Tibial artery (tissue), 4 donors: Measurements from ENCODE around the gene GALR3.
A peak's percentile ranks its signal among the peaks of the same experiment; 100 is the strongest.

Experiments used
- DNase-seq, 2 donors: peaks; one replicate each; pipeline ENCODE4 v3.0.0-alpha.2; 2019
- H3K27ac ChIP-seq, 2 donors: fragments of 200-600 bp; sonication (generic) in 1 of 2; 1 replicate in 1 of 2; 2 replicates in 1 of 2; pipeline ENCODE4 v1.5.1; 2018 to 2019; ENCODE audit warnings: mild to moderate bottlenecking in 1 of 2
- H3K27me3 ChIP-seq, 2 donors: fragments of 200-600 bp; sonication (generic) in 1 of 2; one replicate each; pipeline versions ENCODE4 v1.5.1 to v1.6.0; 2016 to 2019
- H3K36me3 ChIP-seq, 3 donors: fragments of 200-600 bp; sonication (generic) in 2 of 3; one replicate each; pipeline ENCODE4 v1.5.1; 2016 to 2019; ENCODE audit warnings: mild to moderate bottlenecking in 2 of 3
- H3K4me1 ChIP-seq, 4 donors: fragments of 200-600 bp; sonication (generic) in 2 of 4; 1 replicate in 3 of 4; 2 replicates in 1 of 4; pipeline ENCODE4 v1.5.1; 2016 to 2019
- H3K4me3 ChIP-seq, 2 donors: fragments of 200-600 bp; sonication (generic) in 1 of 2; 1 replicate in 1 of 2; 2 replicates in 1 of 2; pipeline ENCODE4 v1.5.1; 2018 to 2019; ENCODE audit warnings: mild to moderate bottlenecking in 2 of 2
- H3K9me3 ChIP-seq, 3 donors: fragments of 200-600 bp; sonication (generic) in 1 of 3; one replicate each; pipeline ENCODE4 v1.5.1; 2016 to 2019
- CTCF ChIP-seq, 2 experiments: fragments of 200-600 bp in 1 of 2; fragments of 450-650 bp in 1 of 2; IDR thresholded peaks; one replicate each; pipeline ENCODE4 v1.5.1; 2017 to 2019; ENCODE audit warnings: antibody characterized with exemption in 2 of 2, mild to moderate bottlenecking in 1 of 2, moderate library complexity in 1 of 2
- intact Hi-C: fragments of 100-400 bp; cut with DNase I; formaldehyde crosslinking; loops from one replicate; pipeline ENCODE4 v1.15.0; 2023; ENCODE audit warnings: low total_unique reads

Gene GALR3

GRCh38 chr22:37850801-37851200 lies 27.6 kb downstream of the GALR3 start:
- Histone ChIP-seq H3K27ac (no peak overlapping the region), H3K4me3 (no peak overlapping the region), H3K36me3 (peaks cover 27 to 43% (median 36%) of the 10 kb centered on the region in 3 donors), H3K27me3 (no peaks in the 10 kb centered on the region), H3K4me1 (peaks cover 6 to 55% (median 38%) of the 10 kb centered on the region in 4 donors), H3K9me3 (no peaks in the 10 kb centered on the region)
- TF ChIP-seq CTCF (IDR thresholded peaks at IDR 0.05) = no peak
- intact Hi-C loops = no loop called here
- no peak for DNase-seq

GRCh38 chr22:37852418-37852817 lies 29.2 kb downstream of the GALR3 start:
- no peak for DNase-seq
- peaks cover 41 to 59% (median 53%) of the 10 kb centered on the region in 3 donors for H3K36me3 ChIP-seq
- peaks cover 6 to 59% (median 38%) of the 10 kb centered on the region in 4 donors for H3K4me1 ChIP-seq
- no peaks in the 10 kb centered on the region for H3K27me3 ChIP-seq
- TF ChIP-seq CTCF (IDR thresholded peaks at IDR 0.05) = no peak
- H3K27ac ChIP-seq = no peak overlapping the region
- no peaks in the 10 kb centered on the region for H3K9me3 ChIP-seq
- no peak overlapping the region for H3K4me3 ChIP-seq
- intact Hi-C loops = no loop called here

- H3K9me3 ChIP-seq = no peaks in the 10 kb centered on the region
- DNase-seq = no peak
- H3K27me3 ChIP-seq = no peaks in the 10 kb centered on the region
- peaks cover 5 to 72% (median 48%) of the 10 kb centered on the region in 4 donors for H3K4me1 ChIP-seq
- H3K36me3 ChIP-seq = peaks cover 42 to 83% (median 61%) of the 10 kb centered on the region in 3 donors
- H3K27ac ChIP-seq = peak overlapping the region; percentile 48 to 58
- intact Hi-C loops = no loop called here
- TF ChIP-seq CTCF (IDR thresholded peaks at IDR 0.05) = no peak
- H3K4me3 ChIP-seq = no peak overlapping the region
Observed at GRCh38 chr22:37854946-37855345, 31.8 kb downstream of the GALR3 start.

- no peak overlapping the region for H3K4me3 ChIP-seq
- DNase-seq = no peak
- peaks cover 0 to 72% (median 43%) of the 10 kb centered on the region in 4 donors for H3K4me1 ChIP-seq
- H3K36me3 ChIP-seq = peaks cover 42 to 87% (median 64%) of the 10 kb centered on the region in 3 donors
- TF ChIP-seq CTCF (IDR thresholded peaks at IDR 0.05) = no peak
- peak overlapping the region in 1 of 2 donors; percentile 58 for H3K27ac ChIP-seq
- intact Hi-C loops = no loop called here
- no peaks in the 10 kb centered on the region for H3K27me3 ChIP-seq
- H3K9me3 ChIP-seq = no peaks in the 10 kb centered on the region
Observed at GRCh38 chr22:37855462-37855861, 32.3 kb downstream of the GALR3 start.

GRCh38 chr22:37860796-37861421 lies 37.7 kb downstream of the GALR3 start:
- H3K27ac ChIP-seq = peak overlapping the region; percentile 70 to 83
- peaks cover 0 to 56% (median 23%) of the 10 kb centered on the region in 4 donors for H3K4me1 ChIP-seq
- intact Hi-C loops = no loop called here
- H3K27me3 ChIP-seq = no peaks in the 10 kb centered on the region
- peaks cover 51 to 95% (median 77%) of the 10 kb centered on the region in 3 donors for H3K36me3 ChIP-seq
- H3K4me3 ChIP-seq = no peak overlapping the region
- no peak for TF ChIP-seq CTCF (IDR thresholded peaks at IDR 0.05)
- DNase-seq = no peak
- H3K9me3 ChIP-seq = no peaks in the 10 kb centered on the region
